ENCODE data around the gene IL17RE. TPM values are rescaled to one million over a fixed set of nuclear protein-coding genes. Genes with fewer than 3 reads are reported as not detected.

The IL17RE gene
- total and polyA plus RNA-seq, 2 of the 13 experiments (the other 11 are each of a cell fraction or from before 2014, with no cell fraction given) = 14.5 to 24.1 TPM

GRCh38 chr3:9897408-9898372 lies 5.0 kb upstream of the IL17RE start (continued):
- no peak for TF ChIP-seq MLXIP (CRISPR knock-in tag; IDR thresholded peaks at IDR 0.05; ENCODE audit: borderline replicate concordance)
- 0 out of 2 replicates have a peak, but pooled peaks have one; percentile 33 for TF ChIP-seq ZNF777 (CRISPR knock-in tag; IDR thresholded peaks at IDR 0.05)
- no peak for TF ChIP-seq AFF4 (CRISPR knock-in tag; IDR thresholded peaks at IDR 0.05)
- peak; percentile 80 for TF ChIP-seq ZNF574 (CRISPR knock-in tag; IDR thresholded peaks at IDR 0.05)
- peak; percentile 100 for TF ChIP-seq HNRNPUL1 (IDR thresholded peaks at IDR 0.05; ENCODE audit: low read depth, low read length)
- no peak for TF ChIP-seq ZFP62 (CRISPR knock-in tag; IDR thresholded peaks at IDR 0.05)
- no peak for TF ChIP-seq FOXA1 (IDR thresholded peaks at IDR 0.05)
- TF ChIP-seq FOXA1 (CRISPR knock-in tag; IDR thresholded peaks at IDR 0.05) = peak; percentile 91
- peak; percentile 60; the same call in 1 of the 2 replicates for TF ChIP-seq ZNF782 (CRISPR knock-in tag; IDR thresholded peaks at IDR 0.05; ENCODE audit: borderline replicate concordance)
- no peak for TF ChIP-seq ZNF713 (CRISPR knock-in tag; IDR thresholded peaks at IDR 0.05)
- TF ChIP-seq HINFP (CRISPR knock-in tag; IDR thresholded peaks at IDR 0.05; ENCODE audit: low read depth) = 0 out of 2 replicates have a peak, but pooled peaks have one; percentile 67
- peak; percentile 41; the same call in 1 of the 2 replicates for TF ChIP-seq ZNF614 (CRISPR knock-in tag; IDR thresholded peaks at IDR 0.05; ENCODE audit: borderline replicate concordance)
- peak; percentile 85 for TF ChIP-seq POLR2G (IDR thresholded peaks at IDR 0.05; ENCODE audit: low read depth, low read length)
- TF ChIP-seq LCORL (IDR thresholded peaks at IDR 0.05) = no peak
- TF ChIP-seq LCORL (CRISPR knock-in tag; IDR thresholded peaks at IDR 0.05) = peak; percentile 85
- TF ChIP-seq ZNF232 (CRISPR knock-in tag; IDR thresholded peaks at IDR 0.05; ENCODE audit: borderline replicate concordance) = no peak; the same call in 1 of the 2 replicates

Data from HepG2 (cell line).